ENCODE data around the gene SIL1. TPM values are rescaled to one million over a fixed set of nuclear protein-coding genes. Genes with fewer than 3 reads are reported as not detected.
"Not testable (repeated sequence)": the region's sequence is repeated elsewhere in the genome, so short reads cannot be mapped to it uniquely, and the experiment has no call there.

Gene SIL1
- total RNA-seq, 4 donors from 2014 or later: 17.4 to 122 (median 58.3) TPM

DNA sequence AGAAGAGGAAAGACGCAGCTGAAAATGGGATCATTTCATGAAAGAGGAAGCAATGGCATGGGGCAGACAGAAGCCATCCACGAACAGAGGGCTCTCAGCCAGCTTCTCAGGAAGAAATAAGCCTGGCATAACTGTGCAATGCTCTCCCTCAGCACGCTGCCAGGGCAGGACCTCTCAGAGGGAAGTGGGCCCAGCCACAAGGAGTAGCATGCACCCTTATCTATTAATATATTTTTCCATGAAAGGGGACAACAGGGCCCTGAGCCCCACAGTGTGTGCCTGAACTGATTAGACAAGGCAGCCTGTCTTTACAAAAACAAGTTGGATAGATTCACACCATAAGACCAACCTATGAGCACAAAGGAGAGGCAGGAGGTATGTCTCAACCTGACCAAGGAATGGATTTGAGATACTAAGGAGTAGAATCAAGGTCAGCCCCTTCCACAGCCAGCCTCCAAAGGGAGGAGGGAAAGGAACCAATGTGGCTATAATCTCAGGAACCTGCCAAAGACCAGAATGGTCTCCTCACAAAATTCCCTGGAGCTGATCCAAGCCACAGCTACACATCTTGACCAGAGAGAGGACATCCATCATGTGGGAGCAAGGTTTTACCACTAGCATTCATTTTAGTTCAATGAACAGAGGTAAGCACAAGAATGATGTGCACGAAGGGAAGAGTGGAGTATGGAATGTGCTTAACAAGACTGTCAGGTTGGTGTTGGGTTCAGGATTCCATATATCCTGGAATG is 154.8 kb downstream of the SIL1 start:
- H3K9me3 ChIP-seq: no peaks in the 10 kb centered on the region
- no peak overlapping the region for H3K27ac ChIP-seq
- H3K27me3 ChIP-seq: no peaks in the 10 kb centered on the region
- TF ChIP-seq, protein P1, sequence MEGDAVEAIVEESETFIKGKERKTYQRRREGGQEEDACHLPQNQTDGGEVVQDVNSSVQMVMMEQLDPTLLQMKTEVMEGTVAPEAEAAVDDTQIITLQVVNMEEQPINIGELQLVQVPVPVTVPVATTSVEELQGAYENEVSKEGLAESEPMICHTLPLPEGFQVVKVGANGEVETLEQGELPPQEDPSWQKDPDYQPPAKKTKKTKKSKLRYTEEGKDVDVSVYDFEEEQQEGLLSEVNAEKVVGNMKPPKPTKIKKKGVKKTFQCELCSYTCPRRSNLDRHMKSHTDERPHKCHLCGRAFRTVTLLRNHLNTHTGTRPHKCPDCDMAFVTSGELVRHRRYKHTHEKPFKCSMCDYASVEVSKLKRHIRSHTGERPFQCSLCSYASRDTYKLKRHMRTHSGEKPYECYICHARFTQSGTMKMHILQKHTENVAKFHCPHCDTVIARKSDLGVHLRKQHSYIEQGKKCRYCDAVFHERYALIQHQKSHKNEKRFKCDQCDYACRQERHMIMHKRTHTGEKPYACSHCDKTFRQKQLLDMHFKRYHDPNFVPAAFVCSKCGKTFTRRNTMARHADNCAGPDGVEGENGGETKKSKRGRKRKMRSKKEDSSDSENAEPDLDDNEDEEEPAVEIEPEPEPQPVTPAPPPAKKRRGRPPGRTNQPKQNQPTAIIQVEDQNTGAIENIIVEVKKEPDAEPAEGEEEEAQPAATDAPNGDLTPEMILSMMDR (IDR thresholded peaks at IDR 0.05): no peak
- H3K36me3 ChIP-seq: no peaks in the 10 kb centered on the region
- H3K4me3 ChIP-seq: no peak overlapping the region
- intact Hi-C loops (cut with DNase I; ENCODE audit: low total_unique reads): no loop called here
- no peak for DNase-seq
- no peaks in the 10 kb centered on the region for H3K4me1 ChIP-seq

DNA sequence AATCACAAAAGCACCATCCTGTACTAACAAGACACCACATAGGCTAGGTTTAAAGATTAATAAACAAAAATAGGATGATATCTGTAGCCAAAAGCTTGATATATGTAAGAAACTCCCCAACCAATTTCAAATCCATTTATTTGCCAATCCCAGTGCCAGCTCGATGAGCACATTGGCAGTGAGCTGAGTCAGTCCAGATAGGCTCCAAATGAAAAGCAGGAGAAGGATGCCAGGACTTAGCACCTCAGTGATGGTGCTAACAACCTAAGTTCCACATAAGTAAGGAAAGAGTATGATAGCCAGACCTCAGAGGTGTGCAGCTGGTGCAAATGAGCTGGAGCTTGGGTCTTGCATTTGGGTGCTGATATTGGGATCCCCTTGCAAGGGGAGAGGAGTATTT is 158.1 kb downstream of the SIL1 start:
- TF ChIP-seq, protein P1 (IDR thresholded peaks at IDR 0.05): no peak
- TF ChIP-seq POLR2A (IDR thresholded peaks at IDR 0.05): no peak
- Histone ChIP-seq H3K36me3 (no peaks in the 10 kb centered on the region), H3K27ac (no peak overlapping the region), H3K4me3 (no peak overlapping the region), H3K4me1 (no peaks in the 10 kb centered on the region), H3K9me3 (no peaks in the 10 kb centered on the region), H3K27me3 (no peaks in the 10 kb centered on the region)
- intact Hi-C loops (cut with DNase I; ENCODE audit: low total_unique reads): no loop called here
- DNase-seq: no peak

DNA sequence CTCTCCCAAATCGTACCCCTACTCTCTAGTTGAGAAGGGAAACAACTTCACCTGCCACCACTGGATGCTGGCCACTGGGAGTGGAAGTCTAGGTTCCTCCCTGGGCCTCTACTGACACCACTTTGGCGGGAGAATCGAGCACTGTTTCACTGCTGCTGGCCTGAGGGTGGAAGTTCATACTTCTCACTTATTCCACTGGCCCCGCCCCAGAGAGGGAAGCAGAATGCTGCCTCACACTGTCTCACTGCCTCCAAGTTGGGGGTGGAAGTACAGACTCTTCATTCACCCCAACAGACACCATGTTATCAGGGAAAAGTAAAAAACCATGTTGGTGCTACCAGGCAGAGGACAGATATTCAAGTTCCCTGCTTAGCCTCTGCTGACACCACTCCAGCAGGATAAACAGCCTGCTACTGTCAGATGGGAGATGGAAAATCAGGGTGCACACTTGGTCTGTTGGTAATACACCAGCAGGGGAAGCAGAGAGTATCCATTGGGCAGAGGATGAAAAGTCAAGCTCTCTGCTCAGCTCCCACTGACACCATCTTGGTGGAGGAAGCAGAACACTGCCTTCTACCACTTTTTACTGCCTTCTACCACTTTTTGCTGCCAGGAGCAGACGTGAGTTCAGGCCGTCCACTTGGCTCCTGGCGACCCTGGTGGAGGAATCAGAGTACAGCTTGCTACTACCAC is 159.4 kb downstream of the SIL1 start:
- DNase-seq: no peak

DNA sequence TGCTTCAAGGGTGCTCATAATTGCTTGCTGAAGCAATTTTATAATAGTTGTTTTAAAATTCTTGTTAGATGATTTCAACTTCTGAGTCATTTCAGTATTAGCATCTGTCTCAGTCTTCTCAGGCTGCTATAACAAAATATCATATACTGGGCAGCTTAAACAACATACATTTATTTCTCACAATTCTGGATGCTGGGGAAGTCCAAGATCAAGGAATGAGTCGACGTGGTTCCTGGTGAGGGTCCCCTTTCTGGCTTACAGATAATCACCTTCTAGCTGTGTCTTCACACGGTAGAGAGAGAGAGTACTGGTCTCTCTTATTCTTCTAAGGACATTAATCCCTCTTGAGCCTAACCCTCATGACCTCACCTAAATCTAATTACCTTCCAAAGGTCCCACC is 160.4 kb downstream of the SIL1 start:
- H3K27ac ChIP-seq: no peak overlapping the region
- H3K9me3 ChIP-seq: no peaks in the 10 kb centered on the region
- no peak for TF ChIP-seq POLR2A (IDR thresholded peaks at IDR 0.05)
- TF ChIP-seq, protein P1 (IDR thresholded peaks at IDR 0.05): no peak
- no peak overlapping the region for H3K4me3 ChIP-seq
- H3K4me1 ChIP-seq: no peaks in the 10 kb centered on the region
- no peaks in the 10 kb centered on the region for H3K27me3 ChIP-seq
- intact Hi-C loops (cut with DNase I; ENCODE audit: low total_unique reads): no loop called here
- no peak for DNase-seq
- no peaks in the 10 kb centered on the region for H3K36me3 ChIP-seq

More for the DNA sequence above, 159.4 kb downstream of the SIL1 start:
- Histone ChIP-seq H3K4me3 (no peak overlapping the region), H3K27me3 (no peaks in the 10 kb centered on the region), H3K4me1 (no peaks in the 10 kb centered on the region), H3K36me3 (no peaks in the 10 kb centered on the region), H3K9me3 (no peaks in the 10 kb centered on the region), H3K27ac (no peak overlapping the region)
- TF ChIP-seq POLR2A (IDR thresholded peaks at IDR 0.05): no peak
- TF ChIP-seq, protein P1 (IDR thresholded peaks at IDR 0.05): no peak
- intact Hi-C loops (cut with DNase I; ENCODE audit: low total_unique reads): no loop called here

DNA sequence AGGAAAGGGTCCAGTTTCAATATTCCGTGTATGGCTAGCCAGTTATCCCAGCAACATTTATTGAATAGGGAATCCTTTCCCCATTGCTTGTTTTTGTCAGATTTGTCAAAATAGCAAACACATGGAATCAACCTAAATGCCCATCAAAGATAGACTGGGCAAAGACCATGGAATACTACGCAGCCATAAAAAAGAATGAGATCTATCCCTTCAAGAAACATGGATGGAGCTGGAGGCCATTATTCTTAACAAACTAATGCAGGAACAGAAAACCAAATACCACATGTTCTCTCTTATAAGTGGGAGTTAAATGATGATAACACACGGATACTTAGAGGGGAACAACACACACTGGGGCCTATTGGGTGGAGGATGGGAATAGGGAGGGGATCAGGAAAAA is 161.8 kb downstream of the SIL1 start:
- H3K9me3 ChIP-seq; intact Hi-C loops (cut with DNase I; ENCODE audit: low total_unique reads); DNase-seq; H3K4me3 ChIP-seq; H3K27ac ChIP-seq; H3K27me3 ChIP-seq; H3K36me3 ChIP-seq; H3K4me1 ChIP-seq: not testable (repeated sequence)

All from uterus (tissue), 4 donors.